Glutamatergic neuron (in vitro differentiated cells): ENCODE data around the gene RAB3C. TPM values are rescaled to one million over a fixed set of nuclear protein-coding genes. Genes with fewer than 3 reads are reported as not detected.

Experiments used
- DNase-seq: peaks from one replicate; pipeline ENCODE4 v3.0.0; 2022
- H3K27ac Mint-ChIP-seq: one replicate; pipeline ENCODE4 v1.8.0; 2020; ENCODE audit warnings: mild to moderate bottlenecking, mixed read lengths, inconsistent platforms; ENCODE audit not compliant: unreplicated experiment
- H3K27me3 Mint-ChIP-seq: one replicate; pipeline ENCODE4 v1.8.0; 2020; ENCODE audit warnings: mild to moderate bottlenecking, moderate library complexity, mixed read lengths, inconsistent platforms; ENCODE audit not compliant: unreplicated experiment
- H3K36me3 Mint-ChIP-seq: one replicate; pipeline ENCODE4 v1.8.0; 2020; ENCODE audit warnings: mild to moderate bottlenecking, mixed read lengths, inconsistent platforms; ENCODE audit not compliant: unreplicated experiment
- H3K4me1 Mint-ChIP-seq: one replicate; pipeline ENCODE4 v1.8.0; 2020; ENCODE audit warnings: mild to moderate bottlenecking, low read depth, mixed read lengths, inconsistent platforms; ENCODE audit not compliant: unreplicated experiment
- H3K4me3 Mint-ChIP-seq: one replicate; pipeline ENCODE4 v1.8.0; 2020; ENCODE audit warnings: mild to moderate bottlenecking, mixed read lengths, inconsistent platforms; ENCODE audit not compliant: unreplicated experiment
- H3K9me3 Mint-ChIP-seq: one replicate; pipeline ENCODE4 v1.8.0; 2020; ENCODE audit warnings: mild to moderate bottlenecking, moderate library complexity, mixed read lengths, inconsistent platforms; ENCODE audit not compliant: unreplicated experiment
- CTCF ChIP-seq: fragments of 200-600 bp; sonication (generic); IDR thresholded peaks from one replicate; pipeline ENCODE4 v1.5.0; 2021; ENCODE audit not compliant: partially characterized antibody, unreplicated experiment
- total RNA-seq: library from RNA; stranded (reverse); fragmentation: NEBNext Ultra II Directional; extraction: Animal tissue kit (Norgen Biotek cat#: 25700); gene quantifications from one replicate; pipeline ENCODE4 v1.2.1, GENCODE V29; 2021; ENCODE audit not compliant: unreplicated experiment

The RAB3C gene
- total RNA-seq, 1 donor from 2014 or later = 36.2 TPM

- peaks cover 9% of the 10 kb centered on the region for H3K36me3 Mint-ChIP-seq
- peaks cover 29% of the 10 kb centered on the region for H3K4me1 Mint-ChIP-seq
- H3K27ac Mint-ChIP-seq = peak overlapping the region; percentile 99
- peaks cover 15% of the 10 kb centered on the region for H3K9me3 Mint-ChIP-seq
- H3K27me3 Mint-ChIP-seq = peaks cover 10% of the 10 kb centered on the region
- peak; percentile 81 for DNase-seq
- H3K4me3 Mint-ChIP-seq = peak overlapping the region; percentile 83
- peak; percentile 67 for TF ChIP-seq CTCF
These were observed 308.5 kb downstream of the RAB3C start for GRCh38 chr5:58891086-58891970.

GRCh38 chr5:58891971-58892343 is 309.1 kb downstream of the RAB3C start:
- no peak for DNase-seq
- Mint-ChIP-seq H3K4me3 (no peak overlapping the region), H3K27ac (peak overlapping the region; percentile 99), H3K9me3 (peaks cover 15% of the 10 kb centered on the region), H3K27me3 (peaks cover 10% of the 10 kb centered on the region), H3K4me1 (peaks cover 29% of the 10 kb centered on the region), H3K36me3 (peaks cover 9% of the 10 kb centered on the region)
- peak; percentile 9 for TF ChIP-seq CTCF

- Mint-ChIP-seq H3K4me1 (peaks cover 25% of the 10 kb centered on the region), H3K27me3 (peaks cover 10% of the 10 kb centered on the region), H3K27ac (peak overlapping the region; percentile 77), H3K36me3 (peaks cover 4% of the 10 kb centered on the region), H3K9me3 (peaks cover 13% of the 10 kb centered on the region), H3K4me3 (no peak overlapping the region)
- DNase-seq = no peak
- TF ChIP-seq CTCF = no peak
These were observed 310.7 kb downstream of the RAB3C start for GRCh38 chr5:58893551-58893950.

GRCh38 chr5:58898006-58898405 is 315.1 kb downstream of the RAB3C start:
- H3K36me3 Mint-ChIP-seq = no peaks in the 10 kb centered on the region
- H3K27ac Mint-ChIP-seq = no peak overlapping the region
- no peak for TF ChIP-seq CTCF
- H3K4me3 Mint-ChIP-seq = no peak overlapping the region
- peaks cover 8% of the 10 kb centered on the region for H3K9me3 Mint-ChIP-seq
- H3K27me3 Mint-ChIP-seq = peaks cover 6% of the 10 kb centered on the region
- DNase-seq = no peak
- peaks cover 6% of the 10 kb centered on the region for H3K4me1 Mint-ChIP-seq

GRCh38 chr5:58898538-58898937 is 315.7 kb downstream of the RAB3C start:
- no peak overlapping the region for H3K27ac Mint-ChIP-seq
- no peak for TF ChIP-seq CTCF
- no peak overlapping the region for H3K4me3 Mint-ChIP-seq
- peaks cover 4% of the 10 kb centered on the region for H3K9me3 Mint-ChIP-seq
- DNase-seq = no peak
- H3K27me3 Mint-ChIP-seq = peaks cover 3% of the 10 kb centered on the region
- peaks cover 4% of the 10 kb centered on the region for H3K4me1 Mint-ChIP-seq
- peaks cover 4% of the 10 kb centered on the region for H3K36me3 Mint-ChIP-seq
